GM18517 (cell line): ENCODE measurements around the gene MOK.
"Not testable (repeated sequence)": the region's sequence is repeated elsewhere in the genome, so short reads cannot be mapped to it uniquely, and the experiment has no call there.

ENCODE experiments used
- ATAC-seq: cut with Tn5 transposase; IDR thresholded peaks from one replicate; pipeline ENCODE4 v1.9.1; 2021; ENCODE audit warnings: mild to moderate bottlenecking, moderate library complexity; ENCODE audit not compliant: unreplicated experiment

Gene MOK

DNA sequence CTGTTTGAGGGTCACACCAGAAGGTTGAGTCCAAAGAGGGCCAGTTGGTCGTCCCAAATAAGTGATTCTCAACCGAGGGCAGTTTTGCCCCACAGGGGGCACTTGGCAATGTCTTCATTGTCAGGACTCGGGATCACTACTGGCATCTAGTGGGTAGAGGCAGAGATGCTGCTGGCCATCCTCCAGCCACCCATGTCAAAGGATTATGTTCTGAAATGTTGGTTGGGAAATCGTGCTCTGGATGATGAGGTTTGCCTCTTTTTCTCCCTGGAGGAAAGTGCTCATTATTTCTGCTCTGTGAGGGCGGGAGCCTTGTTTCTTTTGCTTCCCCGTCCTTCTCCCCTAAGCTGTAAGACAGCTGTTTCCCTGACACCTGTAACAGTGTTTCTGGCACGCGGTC, 18.1 kb upstream of the MOK start:
- ATAC-seq, result no peak

DNA sequence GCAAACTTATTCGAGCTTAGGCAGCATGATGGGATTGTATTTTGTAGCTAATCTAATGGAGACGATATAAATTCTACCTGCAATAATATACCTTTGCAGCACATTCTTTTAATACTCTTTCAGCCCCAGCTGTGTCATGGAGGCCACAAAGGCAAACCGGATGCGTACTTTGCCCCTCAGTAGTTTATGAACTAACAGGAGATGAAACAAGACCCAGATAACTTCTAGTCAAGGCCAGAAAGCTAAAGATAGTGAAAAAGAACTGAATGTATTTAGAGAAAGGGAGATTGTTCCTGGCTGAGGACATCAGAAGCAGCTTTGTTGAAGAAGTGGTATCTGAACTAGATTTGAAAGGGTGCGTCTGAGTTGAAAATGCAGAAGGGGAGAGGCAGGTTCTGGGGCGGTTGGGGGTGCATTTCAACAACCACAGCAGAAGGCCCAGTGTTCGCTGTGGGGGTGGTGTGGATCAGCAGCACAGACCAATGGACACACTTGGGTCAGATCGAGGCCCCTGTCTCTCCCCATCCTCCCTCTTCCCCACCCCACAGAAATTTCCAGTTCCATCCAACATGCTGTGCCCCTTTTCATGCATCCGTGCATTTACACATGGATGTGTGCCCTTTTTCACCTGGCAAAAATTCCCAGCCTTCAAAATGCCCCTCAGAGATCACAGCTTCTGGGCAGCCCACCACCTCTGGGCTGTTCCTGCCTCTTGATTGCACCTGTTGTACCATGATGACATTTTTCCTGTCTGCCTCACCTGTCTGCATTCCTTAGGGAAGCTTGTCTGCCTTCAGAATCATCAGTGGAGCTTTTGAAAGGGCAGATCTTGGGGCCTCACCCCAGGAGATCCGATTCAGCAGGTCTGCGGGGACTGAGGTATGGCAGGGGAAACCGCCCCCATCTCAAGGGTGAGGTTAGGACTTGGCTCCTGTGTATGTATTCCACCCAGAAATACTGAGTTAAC, 16.8 kb upstream of the MOK start:
- ATAC-seq, result no peak

GRCh38 chr14:102320671-102321455, 15.9 kb upstream of the MOK start:
- ATAC-seq, result no peak

DNA sequence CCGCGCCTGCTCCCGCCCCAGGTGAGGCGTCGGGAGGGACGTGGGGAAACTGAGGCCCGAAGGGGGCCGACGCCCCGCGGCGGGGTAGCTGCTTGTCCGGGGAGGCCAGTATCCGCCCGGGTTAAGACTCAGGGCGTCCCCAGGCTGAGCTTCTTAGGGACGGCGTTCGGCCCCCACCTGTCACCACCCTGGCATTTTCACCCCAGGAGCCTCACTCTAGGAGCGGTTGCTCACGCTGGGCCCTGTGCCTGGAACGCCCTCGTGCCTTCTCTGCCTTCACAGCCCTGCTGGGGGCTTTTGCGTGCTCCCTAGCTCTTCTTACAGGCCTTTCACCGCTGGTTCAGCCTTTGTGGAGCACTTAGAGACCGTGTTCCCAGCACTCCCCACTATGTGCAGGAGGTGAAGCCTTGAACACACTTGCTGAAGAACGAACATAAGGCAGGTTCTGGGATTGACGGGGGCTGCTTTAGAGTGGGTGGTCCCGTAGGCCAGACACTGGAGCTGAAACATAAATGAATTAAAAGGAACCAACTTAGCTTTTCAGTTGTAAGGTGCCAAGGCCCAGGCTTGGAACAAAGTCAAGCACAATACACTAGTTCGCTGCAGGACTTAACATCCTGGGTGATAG, 15.2 kb upstream of the MOK start:
- peak; percentile 26 for ATAC-seq

- peak; percentile 34 for ATAC-seq
Observed at GRCh38 chr14:102319351-102320032, 14.5 kb upstream of the MOK start, which contains the start of gene ZNF839. TSS of gene ZNF839 (plus strand) at chr14:102319746. CDS start at chr14:102319766, 20 bp downstream.

GRCh38 chr14:102318781-102319276, 13.9 kb upstream of the MOK start:
- ATAC-seq, result no peak

DNA sequence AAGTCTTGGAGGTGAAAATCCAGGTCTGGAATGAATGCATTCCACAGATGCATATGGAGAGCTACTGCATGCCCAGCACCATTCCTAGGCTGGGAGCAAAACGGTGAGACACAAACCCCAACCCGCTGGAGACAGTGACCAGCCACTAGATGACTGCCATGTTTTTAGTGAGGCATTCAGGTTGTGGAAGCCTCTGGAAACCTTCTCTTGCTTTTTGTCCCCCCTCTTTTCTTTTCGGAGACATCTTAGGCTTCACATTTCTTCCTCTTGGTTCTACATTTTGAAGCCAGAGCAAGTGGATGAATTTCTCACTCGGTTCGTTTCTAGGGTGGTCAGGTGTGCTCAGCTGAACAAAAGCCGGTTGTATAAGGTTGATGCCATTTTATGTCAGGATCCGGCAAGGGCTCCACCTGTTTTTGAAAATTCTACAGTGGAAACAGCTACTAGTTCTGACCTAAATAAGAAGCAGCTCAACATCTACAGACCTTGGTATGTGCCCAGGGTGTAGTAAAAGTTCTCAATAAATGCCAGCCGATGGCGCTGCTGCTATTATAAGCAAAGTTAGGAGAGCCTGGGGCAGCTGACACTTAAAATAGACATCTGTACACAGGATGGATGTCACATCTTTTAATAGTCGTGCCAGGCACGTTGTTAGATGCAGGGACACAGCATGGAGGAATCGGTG, 12.7 kb upstream of the MOK start:
- no peak for ATAC-seq

- ATAC-seq, result peak; percentile 51
Observed at GRCh38 chr14:102316743-102317563, 12.0 kb upstream of the MOK start.

GRCh38 chr14:102316338-102316742, 11.4 kb upstream of the MOK start:
- ATAC-seq, result no peak

- no peak for ATAC-seq
Observed at GRCh38 chr14:102315121-102315520, 10.2 kb upstream of the MOK start.

- peak; percentile 39 for ATAC-seq
Observed at GRCh38 chr14:102314242-102315011, 9.5 kb upstream of the MOK start.

DNA sequence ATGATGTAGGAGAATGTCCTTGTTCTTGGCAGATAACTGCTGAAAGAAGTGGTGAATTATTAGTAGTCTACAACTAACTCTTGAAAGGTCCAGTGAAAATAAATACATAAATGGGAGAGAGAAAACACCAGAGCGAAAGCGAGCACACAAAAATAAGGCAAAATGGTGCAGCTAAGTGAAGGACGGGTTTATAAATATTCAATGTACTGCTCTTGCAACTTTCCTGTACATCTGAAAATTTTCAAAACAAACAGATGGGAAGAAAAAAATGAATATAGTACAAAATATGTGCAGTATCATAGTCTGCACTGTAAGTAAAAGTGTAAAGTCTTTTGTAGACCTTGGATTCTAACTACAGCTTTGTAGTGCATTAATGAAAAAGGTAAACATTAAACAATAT, 1.3 kb downstream of the MOK start:
- ATAC-seq, result no peak

GRCh38 chr14:102298303-102299070, 6.5 kb downstream of the MOK start:
- ATAC-seq, result not testable (repeated sequence)

DNA sequence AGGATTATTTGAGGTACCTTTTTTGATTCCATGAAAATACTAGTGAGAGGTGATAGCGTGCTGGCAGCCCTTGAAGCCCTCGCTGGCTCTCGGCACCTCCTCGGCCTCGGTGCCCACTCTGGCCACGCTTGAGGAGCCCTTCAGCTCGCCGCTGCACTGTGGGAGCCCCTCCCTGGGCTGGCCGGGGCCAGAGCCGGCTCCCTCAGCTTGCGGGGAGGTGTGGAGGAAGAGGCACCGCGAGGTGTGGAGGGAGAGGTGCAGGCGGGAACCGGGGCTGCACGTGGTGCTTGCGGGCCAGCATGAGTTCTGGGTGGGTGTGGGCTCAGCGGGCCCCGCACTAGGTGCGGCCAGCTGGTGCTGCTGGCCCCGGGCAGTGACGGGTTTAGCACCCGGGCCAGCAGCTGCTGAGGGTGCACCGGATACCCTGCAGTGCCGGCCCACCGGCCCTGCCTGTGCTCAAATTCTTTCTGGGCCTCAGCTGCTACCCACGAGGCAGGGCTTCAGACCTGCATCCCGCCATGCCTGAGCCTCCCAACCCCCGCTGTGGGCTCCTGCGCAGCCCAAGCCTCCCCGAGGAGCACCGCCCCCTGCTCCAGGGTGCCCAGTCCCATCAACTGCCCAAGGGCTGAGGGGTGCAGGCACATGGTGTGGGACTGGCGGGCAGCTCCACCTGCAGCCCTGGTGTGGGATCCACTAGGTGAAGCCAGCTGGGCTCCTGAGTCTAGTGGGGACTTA, 7.4 kb downstream of the MOK start:
- ATAC-seq, result no peak

DNA sequence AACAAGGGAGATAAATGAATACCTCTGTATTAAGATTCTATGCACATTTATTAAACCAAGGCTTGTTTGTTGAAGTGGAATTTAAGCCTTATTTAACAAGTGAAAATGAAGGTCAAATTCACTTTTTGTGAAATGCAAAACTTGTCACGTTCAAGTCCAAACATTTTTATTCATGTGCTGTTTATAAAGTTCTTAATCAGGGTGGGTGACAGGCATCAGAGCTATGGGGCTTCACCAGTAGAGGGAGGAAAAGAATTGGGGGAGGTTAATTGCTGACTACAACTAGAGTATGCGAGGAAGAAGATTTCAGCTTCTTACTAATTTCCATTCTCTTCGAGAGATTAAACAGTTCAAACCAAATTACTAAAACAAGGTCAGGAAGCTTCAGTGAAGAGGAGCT, 9.7 kb downstream of the MOK start:
- no peak for ATAC-seq

- ATAC-seq, result no peak
Observed at GRCh38 chr14:102293781-102294180, 11.2 kb downstream of the MOK start.

GRCh38 chr14:102292441-102292840, 12.5 kb downstream of the MOK start:
- no peak for ATAC-seq
